ENCODE measurements around the gene CRYAB.
"Not testable (repeated sequence)": the region's sequence is repeated elsewhere in the genome, so short reads cannot be mapped to it uniquely, and the experiment has no call there.

CRYAB gene

DNA sequence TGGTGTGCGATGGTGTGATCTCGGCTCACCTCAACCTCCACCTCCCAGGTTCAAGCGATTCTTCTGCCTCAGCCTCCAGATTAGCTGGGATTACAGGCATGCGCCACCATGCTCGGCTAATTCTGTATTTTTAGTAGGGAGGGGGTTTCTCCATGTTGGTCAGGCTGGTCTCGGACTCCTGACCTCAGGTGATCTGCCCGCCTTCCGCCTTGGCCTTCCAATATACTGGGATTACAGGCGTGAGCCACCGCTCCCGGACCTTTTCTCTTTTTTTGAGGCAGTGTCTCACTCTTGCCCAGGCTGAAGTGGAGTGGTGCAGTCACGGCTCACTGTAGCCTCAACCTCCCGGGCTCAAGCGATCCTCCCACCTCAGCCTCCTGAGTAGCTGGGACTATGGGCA lies 21.6 kb upstream of the CRYAB start:
- DNase-seq (ENCODE audit: low read depth): not testable (repeated sequence)

DNA sequence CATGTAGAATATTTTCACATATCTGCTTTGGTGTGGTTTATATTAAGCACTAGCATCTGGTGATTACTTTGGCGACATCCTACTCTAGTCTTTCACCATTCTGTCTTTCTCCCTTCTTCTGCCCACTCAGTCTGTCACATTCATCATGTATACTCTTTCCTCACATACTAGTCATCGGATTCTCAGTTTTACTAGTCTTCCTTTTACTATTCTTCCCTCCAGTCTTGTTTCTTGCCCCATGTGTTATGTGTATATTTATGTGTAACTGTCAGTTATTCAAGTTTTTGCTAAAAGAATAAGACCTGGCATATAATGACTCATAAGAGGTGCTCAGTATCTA lies 21.0 kb upstream of the CRYAB start:
- DNase-seq (ENCODE audit: low read depth): no peak

DNA sequence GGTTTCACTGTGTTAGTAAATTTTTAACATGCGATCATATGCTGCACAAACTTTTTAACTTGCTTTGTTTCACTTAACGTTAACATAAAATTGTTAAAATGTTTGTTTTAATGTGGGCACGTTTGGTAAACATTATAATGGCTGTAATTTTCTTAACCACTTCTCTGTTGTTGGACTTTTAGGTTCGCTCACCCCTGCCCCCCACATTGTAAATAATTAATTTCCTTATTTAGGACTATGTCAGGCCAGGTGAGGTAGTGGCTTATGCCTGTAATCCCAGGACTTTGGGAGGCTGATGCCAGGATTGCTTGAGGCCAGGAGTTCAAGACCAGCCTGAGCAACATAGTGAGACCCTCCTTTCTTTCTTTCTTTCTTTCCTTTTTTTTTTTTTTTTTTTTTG lies 18.9 kb upstream of the CRYAB start:
- DNase-seq (ENCODE audit: low read depth): no peak

DNA sequence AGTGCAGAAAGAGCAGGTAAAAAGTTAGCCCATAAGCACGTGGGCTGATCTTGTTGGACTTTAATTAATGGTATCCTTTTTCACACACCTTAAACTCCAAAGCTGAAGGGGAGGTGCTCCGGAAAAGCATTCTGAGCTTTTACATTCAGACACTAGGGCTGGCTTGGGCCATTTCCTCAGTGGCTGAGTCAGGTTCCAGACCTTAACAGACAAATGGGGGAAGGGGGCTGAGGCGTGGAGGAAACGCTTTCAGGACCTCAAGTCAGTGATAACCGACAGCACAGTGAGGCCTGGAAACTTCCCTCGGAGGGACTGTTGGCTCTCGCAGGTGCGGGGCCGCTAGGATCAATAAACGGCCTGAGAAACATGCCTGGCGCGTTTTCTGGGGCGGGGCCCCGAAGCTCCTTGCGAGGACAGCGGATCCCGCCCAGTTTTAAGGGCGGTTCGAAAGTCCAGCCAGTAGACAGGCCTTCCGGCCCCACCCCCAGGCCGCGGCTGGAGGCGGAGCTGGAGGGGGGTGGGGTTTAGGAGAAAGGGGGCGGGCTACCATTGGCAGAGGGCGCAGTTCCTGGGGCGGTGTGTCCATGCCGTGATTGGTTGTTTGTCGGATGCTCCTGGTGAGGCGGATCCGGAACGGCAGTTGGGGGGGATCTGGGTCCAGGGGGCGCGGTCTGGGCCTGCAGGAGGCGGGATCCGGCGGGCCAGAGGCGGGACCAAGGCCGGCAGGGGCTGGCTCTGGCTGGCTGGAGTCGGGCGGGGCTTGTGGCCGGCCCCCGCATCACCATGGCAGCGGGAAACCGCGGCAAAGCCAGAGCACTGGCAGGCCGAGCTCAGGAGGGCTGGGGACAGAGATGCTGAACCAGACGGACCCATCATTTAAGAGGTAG lies 15.2 kb upstream of the CRYAB start:
- peak; percentile 91 for DNase-seq (ENCODE audit: low read depth)

DNA sequence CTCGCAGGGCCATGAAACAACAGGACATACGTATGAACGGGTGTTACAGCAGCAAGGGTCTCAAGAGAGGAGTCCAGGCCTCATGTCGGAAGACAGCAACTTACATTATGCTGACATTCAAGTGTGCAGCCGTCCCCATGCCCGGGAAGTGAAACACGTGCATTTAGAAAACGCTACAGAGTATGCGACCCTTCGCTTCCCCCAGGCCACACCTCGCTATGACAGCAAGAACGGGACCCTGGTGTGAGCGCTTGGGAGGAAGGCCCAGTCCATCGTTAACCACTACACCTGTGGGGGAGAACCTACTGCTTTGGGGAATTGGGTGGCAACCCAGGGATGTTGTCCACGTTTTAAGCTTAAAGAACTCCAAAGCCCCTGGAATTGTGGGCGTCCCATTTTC lies 14.4 kb upstream of the CRYAB start:
- DNase-seq (ENCODE audit: low read depth): no peak

DNA sequence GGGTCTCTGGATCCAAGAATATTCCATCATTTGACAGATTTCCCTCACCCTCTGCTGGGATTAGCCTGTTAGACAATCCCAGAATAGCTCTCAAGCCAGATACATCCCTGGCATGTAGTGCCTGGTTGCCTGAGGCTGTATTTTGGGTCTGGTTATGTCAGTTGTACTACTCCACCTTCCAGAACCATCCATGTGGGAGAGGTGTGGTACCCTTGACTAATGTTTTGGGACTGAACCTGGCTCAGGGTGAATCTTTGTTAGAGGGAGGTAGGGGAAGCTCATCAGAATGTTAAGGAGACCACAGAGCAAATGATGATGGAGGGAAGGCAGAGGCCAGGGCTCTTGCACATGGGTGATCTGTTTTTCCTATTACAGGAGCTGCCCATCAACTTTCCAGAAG lies 12.4 kb upstream of the CRYAB start:
- no peak for DNase-seq (ENCODE audit: low read depth)

DNA sequence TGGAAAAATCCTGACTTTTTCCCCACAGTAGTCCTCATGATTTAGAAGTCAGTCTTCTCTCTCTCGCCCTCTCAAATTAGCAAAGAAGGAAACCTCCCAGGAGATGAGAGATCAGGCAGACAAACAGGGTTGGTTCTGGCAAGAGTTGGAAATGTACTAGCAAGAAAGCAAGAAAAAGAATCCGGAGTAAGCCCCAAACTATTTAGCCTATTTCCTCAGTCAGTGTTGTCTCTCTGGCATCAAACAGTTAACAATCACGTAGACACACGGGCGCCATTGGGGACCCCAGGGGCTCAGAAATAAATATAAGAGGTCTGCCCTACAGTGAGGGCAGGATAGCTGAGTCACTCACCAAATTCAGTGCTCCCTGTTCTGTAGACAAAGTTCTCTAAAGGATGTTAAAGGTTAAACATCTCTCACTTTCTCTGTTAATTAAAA lies 11.8 kb upstream of the CRYAB start:
- DNase-seq (ENCODE audit: low read depth): no peak

DNA sequence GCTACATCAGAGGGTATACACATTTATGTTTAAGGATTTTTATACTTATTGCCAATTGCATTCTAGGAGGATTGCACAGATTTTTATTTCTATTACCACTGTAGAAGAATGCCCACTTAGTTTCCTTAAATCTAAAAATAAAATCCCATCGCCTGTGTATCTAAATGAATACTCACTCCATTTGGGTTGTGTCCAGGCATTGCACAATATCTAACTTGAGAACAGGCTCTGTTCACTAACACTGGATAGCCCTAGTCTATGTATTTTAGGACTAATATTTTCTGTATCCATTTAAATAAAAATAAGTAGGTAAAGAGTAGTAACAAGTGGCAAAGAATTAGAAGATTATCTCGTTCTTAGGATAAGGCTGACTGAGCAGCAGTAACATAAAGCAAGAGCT lies 11.2 kb upstream of the CRYAB start:
- no peak for DNase-seq (ENCODE audit: low read depth)

DNA sequence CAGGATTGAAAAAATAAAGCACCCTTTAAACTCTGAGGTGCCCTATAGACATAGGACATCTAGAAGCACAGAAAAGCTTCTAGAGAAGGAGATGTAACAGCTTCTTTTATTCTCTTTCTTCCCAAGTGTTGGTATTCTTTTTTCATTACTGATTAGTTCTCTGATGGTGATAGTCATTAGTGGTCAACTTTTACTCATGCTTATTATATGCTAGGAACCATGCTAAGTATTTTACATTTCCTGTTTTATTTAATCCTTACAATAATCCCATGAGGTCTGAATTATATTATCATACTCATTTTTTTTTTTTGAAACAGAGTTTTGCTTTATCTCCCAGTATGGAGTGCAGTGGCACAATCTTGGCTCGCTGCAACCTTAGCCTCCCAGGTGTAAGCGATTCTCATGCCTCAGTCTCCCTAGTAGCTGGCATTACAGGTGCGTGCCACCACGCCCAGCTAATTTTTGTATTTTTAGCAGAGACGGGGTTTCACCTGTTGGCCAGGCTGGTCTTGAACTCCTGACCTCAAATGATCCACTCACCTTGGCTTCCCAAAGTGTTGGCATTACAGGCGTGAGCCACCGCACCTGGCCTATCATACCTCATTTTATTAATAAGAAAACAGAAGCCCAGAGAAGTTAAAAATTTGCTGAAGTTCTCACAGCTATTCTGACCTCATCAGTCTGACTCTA lies 10.1 kb upstream of the CRYAB start:
- no peak for DNase-seq (ENCODE audit: low read depth)

DNA sequence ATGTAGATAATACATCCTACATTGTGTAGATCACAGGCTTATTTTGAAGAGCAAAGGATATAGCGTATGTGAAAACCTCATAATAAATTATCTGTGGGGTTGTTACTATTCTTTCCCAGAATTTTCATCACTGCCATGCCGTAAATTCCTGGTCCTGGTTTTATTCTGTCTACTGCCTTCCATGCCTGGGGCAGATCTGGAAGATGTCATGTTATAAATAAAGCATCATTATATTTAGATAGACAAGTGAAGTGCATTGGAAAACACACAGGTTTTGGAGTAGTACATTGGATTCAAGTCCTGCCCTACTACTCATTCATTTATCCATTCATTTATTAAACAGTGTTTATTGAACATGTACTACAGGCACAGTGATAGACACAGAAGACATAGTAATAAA lies 9.3 kb upstream of the CRYAB start:
- no peak for DNase-seq (ENCODE audit: low read depth)

DNA sequence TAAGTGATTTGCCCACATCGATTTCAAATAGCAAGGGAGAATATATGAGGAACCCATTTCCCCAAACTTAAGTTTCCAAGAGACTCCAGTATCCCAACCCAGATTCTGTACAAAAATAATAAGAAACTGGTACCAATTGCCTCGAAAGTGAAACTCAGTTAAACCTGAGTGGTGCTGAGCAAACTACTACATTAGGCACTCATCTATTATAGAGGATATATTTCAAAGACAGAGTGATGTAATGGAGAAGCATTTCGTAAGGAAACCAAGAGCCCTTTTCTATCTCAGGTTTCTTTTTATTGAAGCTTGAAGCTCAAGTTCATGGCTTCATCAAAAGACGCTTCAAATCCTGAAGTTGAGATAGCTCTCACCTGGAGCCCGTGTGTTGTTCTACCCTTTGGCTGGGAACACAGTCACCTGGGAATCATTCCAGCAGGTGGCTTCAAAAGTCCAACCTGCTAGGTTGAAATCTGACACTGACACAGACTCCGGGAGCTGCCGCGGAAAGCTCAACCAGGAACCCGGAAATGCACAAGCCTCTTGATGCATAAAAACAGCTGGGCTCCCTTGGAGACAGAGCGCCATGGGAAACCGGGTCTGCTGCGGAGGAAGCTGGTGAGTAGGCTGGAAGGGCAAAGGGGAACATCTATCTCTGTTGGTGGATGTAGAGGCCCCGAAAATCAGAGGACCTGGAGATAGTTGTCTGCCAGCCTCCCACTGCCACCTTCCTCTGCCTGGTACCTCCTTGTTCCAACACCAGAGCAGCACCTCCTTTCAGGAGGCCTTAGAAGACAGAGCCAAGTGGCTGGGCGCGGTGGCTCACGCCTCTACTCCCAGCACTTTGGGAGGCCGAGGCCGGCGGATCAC lies 7.1 kb upstream of the CRYAB start, which contains the start of gene C11orf52:
C11orf52 (plus strand) TSS at position 524 of the 867 bp plus-strand sequence; CDS start at position 584, 60 bp downstream.
- DNase-seq (ENCODE audit: low read depth): no peak

DNA sequence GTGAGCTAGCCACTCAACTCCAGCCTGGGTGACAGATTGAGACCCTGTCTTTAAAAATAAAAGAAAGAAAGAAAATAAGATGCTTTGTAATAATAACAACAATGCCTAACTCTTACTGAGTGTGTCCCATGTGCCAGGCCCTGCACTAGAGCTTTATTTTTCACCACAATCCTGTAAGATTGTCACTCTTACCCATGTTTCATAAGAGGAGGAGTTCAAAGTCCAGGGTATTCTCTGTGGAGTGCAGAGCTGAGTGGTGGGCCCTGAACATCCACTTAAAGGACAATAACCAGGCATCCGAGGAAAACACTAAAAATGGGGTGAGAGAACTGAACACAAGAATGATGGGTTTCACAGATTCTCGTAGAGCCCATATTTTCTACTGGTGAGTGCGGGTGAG lies 6.2 kb upstream of the CRYAB start:
- DNase-seq (ENCODE audit: low read depth): no peak

DNA sequence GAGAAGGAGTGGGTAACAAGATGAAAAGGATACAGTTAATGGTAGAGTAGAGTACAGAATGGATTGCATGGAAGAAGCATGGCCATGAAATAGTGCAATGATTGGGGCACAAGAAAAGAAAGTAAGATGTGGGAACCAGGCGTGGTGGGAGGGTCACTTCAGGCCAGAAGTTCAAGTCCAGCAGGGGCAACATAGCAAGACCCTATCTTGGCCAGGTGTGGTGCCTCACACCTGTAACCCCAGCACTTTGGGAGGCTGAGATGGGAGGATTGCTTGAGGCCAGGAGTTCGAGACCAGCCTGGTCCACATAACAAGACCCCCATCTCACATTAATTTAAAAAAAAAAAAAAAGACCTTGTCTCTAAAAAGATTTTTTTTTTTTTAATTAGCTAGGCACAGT lies 5.7 kb upstream of the CRYAB start:
- DNase-seq (ENCODE audit: low read depth): no peak

DNA sequence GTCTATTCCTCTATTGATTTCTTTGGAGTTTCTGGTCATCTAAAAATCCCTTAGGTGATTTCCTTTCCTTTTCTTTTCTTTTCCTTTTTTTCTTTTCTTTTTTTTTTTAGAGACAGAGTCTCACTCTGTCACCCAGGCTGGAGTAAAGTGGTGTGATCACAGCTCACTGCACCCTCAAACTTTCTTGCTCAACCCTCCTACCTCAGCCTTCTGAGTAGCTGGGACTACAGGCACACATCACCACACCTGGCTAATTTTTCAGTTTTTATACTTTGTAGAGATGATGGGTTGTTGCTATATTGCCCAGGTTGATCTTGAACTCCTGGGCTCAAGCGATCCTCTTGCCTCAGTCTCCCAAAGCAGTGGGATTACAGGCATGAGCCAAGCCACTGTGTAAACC lies 5.2 kb upstream of the CRYAB start:
- DNase-seq (ENCODE audit: low read depth): no peak

DNA sequence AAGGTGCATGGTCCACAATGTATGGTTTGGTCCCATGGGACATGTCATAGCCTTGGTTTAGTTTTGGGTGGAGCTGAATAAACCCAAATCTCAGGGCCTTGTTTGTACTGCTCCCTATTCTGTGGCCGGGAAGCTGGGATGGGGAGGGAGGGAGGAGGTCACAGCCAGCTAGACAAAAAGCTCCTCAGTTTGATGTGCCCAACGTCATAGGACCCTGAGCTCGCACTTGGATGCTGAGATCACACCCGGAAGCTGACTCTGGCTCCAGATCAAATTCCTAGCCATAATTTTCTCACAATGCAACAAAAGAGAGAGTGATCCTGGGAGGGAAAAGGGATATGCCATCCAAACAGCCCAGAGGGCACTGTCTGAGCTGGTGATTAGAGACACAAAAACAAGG lies 2.4 kb upstream of the CRYAB start:
- DNase-seq (ENCODE audit: low read depth): no peak

DNA sequence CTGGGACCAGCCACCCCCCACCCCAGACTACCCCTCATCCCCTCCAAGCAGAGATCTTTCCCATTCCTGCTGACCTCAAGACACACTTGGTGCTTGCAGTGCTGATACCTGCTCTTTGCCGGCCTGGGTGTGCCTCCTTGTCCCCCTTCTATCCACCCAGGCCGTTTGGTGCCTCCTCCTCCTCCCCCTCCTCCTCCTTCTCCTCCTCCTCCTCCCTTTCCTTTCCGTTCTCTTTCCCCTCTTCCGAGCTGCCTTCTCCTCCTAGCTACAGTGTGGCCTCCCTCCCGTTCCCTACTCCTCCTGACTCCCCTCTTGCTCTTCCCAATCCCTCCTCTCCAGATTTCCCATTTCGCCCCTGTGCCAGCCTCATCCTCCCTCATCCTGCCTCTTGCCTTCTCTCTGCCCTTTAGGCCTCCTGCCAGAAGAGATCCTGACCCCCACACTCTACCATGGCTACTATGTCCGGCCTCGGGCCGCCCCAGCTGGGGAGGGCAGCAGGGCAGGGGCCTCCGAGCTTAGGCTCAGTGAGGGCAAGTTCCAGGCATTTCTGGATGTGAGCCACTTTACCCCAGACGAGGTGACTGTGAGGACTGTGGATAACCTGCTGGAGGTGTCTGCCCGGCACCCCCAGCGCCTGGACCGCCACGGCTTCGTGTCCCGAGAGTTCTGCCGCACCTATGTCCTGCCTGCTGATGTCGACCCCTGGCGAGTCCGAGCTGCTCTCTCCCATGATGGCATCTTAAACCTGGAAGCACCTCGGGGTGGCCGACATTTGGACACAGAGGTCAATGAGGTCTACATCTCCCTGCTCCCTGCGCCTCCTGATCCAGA lies 1.7 kb upstream of the CRYAB start:
- no peak for DNase-seq (ENCODE audit: low read depth)

DNA sequence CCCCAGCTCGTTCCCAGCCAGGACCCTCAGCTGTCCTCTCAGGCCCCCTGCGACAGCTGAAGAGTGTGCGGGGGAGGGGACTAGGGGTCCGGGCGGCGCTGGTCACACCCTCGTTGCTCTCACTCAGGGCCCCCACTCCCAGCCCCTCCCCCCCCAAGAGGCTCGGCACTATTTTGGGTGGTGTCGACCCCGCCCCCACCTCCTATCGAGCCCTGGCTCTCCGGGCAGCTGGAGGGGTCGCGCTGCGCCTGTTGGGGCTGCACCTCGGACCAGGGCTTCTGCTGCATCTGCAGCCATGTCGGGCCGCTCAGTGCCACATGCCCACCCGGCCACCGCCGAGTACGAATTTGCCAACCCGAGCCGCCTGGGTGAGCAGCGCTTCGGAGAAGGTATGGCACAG lies 965 bp upstream of the CRYAB start, which contains the start of gene HSPB2:
HSPB2 (plus strand) TSS at position 200 of the 400 bp plus-strand sequence; CDS start at position 296, 96 bp downstream.
- DNase-seq (ENCODE audit: low read depth): no peak

DNA sequence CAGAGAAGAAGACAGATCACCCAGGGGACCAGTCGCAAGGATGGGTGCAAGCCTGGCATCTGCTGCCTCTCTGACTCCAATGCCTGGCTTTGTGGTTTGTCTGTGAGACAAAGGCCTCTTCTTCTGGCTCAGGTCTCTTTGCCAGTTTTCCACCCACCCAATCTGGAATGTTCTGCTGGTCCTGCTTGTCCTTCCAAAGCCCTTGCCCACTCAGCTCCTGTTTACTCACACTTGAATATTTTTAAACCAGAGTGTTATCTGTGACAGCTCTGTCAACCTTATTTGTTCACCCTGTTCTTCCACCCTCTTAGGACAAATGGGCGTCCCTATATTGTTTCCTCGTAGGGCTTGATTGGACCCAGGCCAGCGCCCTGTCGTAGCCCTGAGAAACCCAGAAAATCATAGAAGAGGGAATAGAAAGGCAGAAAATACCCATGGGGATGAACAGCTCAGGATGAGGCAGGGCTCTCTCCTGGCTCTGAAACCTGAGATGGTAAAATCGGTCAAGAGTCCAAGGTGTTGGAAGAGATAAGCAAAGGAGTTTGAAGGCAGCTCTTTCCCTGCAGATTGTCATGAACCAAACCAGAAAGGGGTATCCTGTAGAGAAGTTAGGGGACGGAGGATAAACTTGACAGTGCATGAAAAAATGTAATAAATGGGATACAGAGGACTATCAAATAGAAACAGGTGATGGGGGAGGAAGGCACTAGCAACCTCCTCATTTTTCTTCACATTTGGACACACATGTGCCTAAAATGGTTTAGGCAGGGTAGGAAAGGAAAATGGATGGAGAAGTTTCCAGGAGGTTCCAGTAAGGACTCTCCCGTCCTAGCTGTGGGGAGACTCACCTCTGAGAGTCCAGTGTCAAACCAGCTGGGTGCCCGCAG lies 651 bp downstream of the CRYAB start:
- DNase-seq (ENCODE audit: low read depth): no peak

DNA sequence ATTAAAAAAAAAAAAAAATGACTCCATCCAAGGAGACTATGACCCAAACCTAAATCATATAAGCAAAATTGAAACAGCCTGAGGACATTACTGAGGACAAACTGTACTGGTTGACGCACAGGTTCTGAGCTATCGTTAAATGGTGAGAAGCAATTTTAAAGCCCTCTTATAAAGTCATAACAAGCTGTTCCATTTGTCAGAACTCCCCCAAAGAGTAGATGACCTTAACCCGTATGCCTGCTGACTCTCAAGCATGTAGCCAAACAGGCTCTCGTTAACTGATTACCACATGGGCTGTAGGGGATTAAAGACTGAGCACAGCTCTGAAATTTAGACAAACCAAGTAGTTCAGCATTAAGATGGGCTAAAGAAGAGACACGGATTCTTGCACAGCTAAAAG lies 2.2 kb downstream of the CRYAB start:
- no peak for DNase-seq (ENCODE audit: low read depth)

DNA sequence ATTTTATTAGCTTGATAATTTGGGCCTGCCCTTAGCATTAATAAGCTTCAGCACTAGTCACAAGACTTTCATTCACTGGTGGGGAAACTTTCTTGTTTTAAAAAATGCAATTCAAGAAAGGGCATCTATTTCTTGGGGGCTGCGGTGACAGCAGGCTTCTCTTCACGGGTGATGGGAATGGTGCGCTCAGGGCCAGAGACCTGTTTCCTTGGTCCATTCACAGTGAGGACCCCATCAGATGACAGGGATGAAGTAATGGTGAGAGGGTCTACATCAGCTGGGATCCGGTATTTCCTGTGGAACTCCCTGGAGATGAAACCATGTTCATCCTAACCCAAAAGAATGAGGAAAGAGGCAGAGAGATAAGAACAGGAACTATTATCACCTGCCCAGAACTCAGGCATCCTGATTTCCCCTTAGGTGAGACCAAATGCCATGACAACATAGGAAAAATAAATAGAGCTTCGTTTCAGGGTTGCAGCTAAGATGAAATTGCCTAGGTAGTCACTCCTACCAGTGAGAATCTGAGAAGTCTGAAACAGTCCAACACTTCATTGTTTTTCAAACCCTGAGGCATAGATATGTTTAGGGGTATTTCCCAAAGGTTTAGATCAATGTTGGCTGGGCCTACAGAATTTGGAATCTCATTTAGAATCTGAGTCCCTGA lies 2.8 kb downstream of the CRYAB start:
- DNase-seq (ENCODE audit: low read depth): no peak
